GM21737 (cell line): Measurements from ENCODE around the gene TENM4.

ENCODE experiments used
- ATAC-seq: cut with Tn5 transposase; IDR thresholded peaks from one replicate; pipeline ENCODE4 v1.9.1; 2021; ENCODE audit warnings: mild to moderate bottlenecking, moderate library complexity; ENCODE audit not compliant: unreplicated experiment

TENM4 gene

DNA sequence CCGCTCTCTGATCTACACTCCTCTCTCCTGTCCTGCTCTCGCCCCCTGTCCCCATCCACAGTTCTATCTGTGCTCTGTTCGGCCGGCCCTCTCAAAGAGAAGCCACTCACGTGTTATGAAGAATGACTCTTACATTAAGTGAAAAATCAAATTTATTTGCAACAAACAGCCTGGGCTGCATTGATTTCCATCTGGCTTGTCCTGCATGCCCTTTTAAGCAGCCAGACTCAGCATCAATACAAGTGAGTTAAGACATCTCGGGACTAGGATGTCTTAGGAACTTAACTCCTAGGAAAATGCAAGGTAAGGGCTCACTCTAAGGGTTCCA lies 373.5 kb downstream of the TENM4 start:
- ATAC-seq, result no peak

DNA sequence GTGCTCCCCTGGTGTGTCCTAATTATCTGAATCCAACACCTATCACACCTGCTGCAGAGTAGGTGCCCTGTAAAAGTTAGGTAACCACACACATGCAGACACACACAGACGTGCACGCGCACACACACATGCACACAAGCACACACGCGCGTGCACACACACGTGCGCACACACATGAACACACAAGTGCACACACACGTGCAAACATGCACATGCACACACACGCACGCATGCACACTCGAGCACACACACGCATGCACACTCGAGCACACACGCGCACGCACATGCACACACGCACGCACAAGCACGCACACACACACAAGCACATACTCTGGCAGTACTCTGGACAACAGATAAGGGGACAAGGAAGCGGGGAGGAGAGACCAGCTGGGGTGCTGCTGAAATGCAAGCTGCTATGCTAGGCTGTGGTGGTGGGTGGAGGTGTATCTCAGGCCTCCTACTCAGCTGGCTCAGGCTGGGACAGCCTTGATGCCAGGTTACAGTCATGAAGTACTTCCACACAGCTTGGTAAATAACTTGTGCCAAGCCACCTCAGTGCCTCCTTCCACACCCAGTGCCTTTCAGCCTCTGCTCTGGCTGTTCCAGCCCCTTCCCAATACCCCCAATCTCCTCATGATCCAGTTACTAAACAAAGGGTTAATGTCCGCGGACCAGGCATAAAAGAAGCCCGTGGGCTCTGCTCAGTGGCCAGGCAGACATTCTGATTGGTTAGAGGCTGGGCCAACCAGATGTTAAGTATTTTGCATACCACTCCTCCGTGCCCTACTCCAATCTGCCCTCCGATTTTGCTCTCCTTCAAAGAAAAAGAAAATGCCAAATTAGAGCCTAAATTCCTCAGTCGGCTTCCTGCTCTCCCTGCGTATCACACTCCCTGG lies 374.1 kb downstream of the TENM4 start:
- ATAC-seq, result no peak

DNA sequence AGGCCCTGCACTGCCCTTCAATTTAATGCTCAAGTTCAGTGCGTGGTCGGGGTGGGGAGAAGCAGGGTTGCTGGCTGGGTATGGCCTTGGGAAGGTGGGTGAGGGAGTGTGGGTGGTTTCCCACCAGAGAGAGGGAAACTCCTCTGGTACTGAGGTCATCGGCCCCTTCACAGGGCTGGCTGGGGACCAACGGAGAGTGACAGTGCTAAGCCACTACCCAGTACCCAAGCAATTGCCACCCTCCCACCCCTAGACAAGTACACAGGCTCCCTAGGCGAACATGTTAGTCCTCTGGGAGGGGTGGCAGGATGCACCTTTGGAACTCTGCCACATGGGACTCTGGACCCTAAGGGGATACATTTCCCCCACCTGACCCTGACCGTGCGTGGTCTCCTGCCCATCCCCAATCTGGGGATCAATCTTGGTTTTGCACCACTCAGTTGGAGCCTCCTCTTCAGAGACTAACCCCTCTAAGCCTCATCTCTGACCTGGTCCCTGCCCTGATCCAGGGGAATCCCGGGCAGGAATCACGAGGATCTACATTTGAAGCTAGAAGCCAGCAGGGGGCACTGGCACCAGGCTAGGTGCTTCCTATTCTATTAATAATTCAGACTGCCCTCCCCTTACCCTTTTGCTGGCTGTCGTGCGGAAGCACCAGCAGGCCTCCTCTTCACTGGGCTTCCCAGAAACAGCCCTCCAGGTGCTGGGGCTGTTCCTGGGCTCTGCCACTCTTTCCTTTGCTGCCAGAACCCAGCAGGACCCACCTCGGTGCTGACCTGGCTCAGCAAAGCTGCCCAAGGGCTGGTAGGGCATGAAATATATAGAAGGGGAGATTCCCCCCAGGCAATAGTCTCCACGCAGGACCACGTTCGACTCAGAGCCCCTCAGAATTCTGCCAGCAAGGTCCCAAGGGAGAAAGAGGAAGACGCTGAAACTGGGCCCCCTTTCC lies 377.7 kb downstream of the TENM4 start:
- no peak for ATAC-seq

DNA sequence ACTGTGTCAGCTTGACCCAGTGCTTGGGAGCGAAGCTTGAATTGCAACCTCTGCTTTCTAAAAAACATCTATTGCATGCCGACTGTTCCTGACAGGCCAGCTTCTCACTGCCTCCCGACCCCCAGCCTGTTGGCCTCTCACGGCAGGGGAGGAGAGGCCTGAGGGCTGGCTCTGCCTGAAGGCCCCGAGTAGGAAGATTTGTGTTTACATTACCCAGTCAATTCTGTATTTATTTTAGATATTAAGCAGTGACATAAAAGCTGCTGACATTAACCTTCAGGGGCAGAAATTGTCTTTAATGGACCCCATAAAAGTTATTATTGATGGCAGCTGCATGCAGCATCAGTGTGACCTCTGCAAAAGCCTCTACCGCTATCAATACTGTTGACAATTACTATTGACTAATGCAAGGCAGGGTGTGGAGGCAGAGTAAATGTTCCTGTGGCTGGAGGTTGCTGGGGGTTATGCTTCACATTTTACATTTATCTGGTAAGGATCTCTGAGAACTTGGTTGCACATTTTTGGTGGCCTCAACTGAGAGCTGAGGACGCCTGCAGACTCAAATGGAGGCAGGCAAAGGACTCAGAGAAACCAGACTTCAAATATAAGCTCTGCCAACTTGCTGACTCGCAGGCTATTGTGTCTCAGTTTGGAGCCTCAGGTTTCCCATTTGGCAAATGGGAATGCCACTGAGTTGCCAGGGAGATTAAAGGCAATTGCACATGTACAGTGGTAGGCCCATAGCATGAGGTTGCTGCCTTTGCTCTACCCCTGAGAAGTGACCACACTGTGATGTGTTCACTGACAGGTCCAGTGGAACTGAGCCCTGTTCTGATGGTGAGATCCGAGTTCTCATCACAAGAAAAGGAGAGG lies 380.5 kb downstream of the TENM4 start:
- no peak for ATAC-seq

DNA sequence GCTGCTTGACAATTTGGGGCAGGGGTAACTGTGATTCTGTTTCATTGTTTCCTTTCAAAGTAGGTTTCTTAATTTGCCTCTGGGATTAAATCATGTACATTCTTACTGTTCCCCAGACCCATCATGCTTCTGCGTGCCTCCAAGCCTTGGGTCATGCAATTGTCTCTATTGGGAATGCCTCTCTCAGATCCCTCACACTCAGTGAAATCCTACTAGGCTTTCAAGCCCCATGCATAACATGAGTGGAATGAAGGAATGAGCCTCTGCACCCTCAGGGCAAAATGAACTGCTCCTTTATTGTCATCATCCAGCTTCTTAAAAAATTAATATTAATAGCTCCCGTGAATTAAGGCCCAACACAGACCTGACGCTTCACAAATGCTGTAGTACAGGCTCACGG lies 381.7 kb downstream of the TENM4 start:
- no peak for ATAC-seq

DNA sequence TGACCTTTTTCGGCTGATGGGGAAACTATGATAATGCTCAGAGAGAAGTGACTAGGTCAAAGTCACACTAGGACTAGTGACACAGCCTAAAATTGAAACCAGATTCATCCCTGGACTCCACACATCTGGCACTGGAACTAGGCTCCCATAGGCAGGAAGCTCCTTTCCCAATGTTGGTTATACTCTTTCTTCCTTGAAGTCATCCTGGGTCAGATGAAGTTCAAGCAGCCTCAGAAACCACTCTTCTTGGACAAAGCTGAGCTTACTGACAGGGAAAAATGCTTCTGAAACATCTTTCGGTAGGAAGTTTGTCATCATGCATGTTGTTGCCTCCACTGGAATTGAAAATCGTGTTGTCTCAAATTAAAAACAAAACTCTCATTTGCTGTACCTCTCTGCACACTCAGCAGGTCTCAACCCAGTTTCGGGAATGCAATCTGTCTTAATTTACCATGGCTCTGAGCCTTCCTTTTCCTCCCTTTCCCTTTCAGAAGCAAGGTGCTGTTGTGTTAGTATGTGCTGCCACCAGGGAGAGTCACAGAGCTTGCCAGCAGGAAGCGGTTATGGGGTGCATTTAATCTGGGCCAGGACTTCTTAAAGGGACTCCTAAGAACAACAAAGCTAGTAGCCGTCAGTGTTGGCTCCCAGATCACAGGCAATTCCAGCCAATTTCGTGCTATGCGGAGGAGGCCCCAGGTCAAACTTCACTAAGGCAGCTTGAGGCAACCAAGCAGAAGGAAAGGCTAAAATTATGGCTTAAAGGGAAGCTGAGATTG lies 384.8 kb downstream of the TENM4 start:
- ATAC-seq, result no peak

DNA sequence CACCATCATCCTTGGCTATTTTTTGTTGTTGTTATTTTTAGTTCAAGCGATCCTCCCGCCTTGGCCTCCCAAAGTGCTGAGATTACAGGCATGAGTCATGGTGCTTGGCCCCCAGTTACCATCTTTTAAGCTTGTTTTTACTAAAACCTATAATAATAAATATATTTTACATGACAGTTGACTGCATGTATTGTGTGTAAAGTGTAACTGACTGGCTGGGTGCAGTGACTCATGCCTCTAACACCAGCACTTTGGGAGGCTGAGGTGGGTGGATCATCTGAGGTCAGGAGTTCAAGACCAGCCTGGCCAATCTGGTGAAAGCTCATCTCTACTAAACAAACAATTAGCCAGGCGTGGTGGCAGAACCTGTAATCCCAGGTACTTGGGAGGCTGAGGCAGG lies 386.2 kb downstream of the TENM4 start:
- no peak for ATAC-seq

DNA sequence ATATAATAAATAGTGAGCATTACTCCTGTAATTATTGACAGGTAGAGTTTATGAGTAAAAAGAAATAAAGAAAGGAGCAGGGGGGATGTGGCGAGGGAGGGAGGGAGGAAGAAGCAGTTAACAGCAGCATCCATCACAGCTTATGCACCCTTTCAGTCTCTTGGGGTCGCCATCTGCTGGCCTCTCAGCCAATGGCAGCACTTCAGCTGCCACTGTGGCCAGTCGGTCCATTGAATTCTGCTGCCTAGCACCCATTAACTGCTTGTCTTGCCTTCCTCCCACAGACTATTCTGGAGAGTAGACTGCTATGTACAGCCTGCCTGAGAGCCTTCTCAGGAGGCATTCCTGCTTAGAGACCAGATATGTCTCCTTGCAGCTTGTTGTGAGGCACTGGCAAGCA lies 388.3 kb downstream of the TENM4 start:
- ATAC-seq, result no peak

DNA sequence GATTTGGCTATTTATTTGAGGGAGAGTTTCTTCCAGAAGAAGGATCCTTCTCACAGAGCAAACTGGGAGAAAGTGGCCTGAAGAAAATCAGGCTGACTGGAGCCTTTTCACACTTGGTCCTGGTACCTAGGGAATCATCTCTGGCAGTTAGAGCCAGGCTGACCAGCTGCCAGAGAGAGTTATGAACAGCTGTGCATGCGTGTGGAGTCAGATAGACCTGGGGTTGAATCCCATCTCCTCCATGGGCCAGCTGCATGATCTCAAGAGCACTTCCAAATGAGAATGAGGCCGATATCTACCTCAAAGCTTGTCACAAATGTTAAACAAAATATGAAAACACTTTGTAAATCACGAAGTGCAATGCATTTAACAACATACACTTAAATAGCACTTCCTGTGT lies 390.0 kb downstream of the TENM4 start:
- no peak for ATAC-seq

DNA sequence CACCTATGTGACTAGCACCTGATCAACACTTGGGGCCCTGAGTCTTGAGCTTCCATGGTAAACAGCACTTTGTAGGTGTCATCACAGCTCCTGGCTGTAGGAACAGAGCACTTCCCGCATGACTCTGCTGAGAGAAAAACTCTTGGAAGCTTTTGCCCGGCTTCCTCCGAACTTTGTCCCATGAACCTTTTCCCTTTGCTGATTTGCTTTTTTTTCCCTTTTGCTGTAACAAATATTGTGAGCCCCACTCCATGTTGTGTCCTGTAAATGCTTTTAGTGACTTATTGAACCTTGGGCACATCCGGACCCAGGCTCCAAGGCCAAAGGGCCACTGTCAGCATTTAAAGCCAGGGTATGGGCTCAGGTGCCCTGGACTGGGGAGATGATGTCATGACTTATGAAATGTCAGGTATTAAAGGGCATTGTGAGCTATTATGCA lies 391.1 kb downstream of the TENM4 start:
- ATAC-seq, result no peak

DNA sequence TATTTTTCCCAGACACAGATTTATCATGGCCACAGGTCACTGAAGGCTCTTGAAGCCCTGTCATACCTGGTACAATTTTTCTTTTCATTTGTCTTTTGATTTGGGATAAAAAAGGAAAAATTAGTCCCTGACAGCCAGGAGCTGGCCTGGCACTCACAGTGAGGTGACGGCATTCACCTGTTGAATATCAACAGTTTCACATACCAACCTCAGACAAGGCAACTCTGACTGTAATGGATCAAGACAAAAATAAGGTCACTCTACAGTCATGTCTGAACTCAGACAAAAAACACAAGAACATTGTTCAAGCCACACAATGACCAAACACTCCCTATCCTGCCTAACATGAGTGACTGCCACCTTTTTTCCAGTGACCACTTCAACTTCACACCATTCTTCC lies 392.9 kb downstream of the TENM4 start:
- no peak for ATAC-seq

DNA sequence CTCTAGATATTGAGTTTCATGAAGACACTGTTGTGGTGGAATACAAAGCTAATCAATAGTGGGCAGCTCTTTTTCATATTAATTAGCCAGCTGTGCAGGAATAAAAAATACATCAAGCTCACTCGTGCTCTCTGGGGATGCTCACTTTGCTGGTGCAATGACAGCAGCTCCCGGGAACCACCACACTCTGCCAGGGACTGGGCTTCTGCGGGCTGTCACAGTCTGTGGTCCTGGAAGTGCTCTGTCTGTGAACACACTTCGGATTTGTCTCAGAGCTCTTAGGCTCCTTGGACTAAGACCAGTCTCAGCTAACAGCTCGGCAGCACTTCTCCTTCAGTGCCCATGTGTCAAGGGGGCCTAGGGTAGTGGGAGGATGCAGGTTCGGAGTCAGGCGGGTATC lies 393.5 kb downstream of the TENM4 start:
- no peak for ATAC-seq

DNA sequence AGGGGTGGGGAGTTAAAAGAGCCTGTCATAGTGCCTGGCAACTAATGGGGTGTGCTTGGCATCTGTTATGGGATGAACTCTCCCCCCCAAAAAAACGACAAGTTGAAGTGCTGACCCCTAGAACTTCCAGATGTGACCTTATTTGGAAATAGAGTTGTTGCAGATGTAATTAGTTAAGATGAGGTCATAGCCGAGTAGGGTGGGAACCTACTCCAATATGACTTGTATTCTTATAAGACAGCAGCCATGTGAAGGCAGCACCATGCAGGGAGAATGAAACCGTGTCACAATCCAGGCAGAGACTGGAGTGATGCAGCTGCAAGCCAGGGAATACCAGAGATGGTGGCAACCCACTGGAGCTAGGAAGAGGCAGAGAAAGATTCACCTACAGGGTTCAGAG lies 394.5 kb downstream of the TENM4 start:
- ATAC-seq, result no peak

DNA sequence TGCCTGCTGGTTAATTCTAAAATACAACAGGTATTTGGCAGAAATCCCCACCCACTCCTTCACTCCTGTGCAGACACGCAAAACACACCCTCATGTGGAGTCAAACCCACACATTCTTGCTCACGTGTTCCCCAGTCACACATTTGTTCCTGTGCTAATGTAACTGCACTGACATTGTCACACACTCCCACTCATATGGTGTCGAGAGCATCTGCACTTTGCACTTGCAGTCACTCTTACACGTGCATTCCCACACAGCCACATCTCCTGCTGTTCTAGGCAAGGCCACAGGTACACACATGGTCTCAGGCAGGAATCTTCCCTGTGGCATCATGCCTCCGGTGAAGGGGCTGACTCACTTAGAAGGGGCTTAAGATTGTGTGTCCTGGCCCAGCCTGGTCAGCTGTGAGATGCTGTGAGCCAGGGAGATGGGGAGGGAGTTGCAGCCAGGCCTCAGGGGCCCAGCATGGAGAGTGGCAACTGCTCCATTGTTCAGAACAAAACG lies 395.0 kb downstream of the TENM4 start:
- ATAC-seq, result no peak

DNA sequence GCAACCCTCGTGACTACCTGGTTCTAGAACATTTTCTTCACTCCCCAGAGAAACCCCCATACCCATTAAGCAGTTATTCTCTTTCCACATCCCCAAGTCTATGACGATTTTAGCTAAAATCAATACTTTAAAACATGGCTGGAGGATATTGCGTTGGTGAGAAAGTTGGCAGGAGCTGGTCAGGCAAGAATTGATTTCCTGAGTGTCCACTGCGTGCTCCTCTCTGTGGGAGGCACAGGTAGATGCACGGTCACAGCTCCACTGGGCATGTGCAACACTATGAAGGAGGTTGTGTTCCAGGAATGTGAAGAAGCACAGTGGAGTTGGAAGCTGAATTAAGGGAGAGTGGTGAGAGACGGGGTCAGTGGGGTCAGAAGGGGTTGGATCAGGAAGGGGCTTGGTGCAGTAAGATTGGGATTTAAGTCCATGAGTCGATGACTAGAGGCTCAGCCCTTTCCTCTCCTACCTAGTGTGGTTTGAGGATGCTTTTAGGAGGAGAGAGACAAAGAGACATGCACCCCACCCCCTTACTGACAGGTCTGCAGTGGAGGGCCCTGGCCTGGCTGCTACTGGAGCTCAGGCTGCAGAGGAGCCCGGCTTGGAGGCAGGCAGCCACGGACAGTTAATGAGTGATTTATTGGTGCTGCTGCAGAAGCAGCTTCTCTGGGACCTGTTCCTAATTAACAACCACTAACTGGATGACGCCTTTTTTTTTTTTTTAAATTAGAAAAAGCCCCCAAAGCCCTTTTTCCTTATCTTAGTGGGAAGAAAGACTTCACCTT lies 395.6 kb downstream of the TENM4 start:
- no peak for ATAC-seq

DNA sequence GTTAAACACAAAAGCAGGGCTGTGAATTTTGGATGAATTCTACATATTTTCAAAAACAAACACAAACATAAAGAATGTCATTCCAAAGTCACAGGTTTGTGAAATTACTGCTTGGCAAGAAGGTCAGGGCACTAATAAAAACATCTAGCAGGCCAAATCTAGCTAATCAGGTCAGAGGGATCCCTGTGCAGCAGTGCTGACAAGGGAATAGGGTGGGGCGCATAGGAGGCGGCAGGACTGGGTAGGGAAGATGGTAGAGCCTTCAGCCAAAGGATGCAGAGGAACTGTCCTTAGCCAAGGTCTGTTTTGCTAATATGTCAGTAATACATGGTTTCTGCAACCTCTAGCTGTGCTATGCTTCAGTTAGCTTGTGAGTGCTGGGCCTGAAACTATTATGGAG lies 396.6 kb downstream of the TENM4 start:
- ATAC-seq, result no peak

DNA sequence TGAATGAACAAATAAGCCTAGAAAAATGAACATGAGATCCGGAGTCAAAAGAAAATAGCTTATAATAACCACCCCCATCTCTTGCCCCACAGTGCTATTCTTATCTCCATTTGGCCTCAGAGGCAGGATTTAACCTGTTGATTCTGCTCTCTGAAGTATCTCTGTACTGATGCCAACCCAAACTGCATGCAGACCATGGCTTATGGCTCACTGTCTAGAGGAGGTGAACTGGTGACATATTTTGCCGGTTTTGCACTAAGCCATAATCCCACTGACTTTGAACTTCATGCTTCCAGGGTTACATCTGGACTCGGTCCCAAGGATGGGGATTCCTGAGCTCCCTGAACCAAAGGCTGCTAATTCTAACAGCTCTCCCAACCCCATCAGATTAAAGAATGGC lies 397.1 kb downstream of the TENM4 start:
- no peak for ATAC-seq

DNA sequence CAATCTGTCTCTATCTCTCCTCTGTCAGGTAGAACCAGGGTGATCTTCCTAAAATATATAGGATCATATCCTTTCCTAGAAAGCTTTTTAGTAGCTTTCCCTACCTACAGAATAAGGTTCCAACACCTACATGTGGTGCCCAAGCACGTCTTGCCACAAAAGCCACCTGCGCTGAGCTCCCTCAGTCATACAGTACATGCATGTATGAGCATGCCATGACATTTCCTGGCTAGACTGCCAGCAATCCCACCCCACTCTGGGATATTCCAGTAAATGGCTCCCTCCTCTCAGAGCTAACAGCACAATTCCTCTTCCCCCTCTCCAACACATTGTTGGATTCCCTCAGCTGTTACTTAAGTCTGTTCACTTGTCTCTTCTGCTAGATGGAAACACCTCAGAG lies 398.0 kb downstream of the TENM4 start:
- ATAC-seq, result no peak

DNA sequence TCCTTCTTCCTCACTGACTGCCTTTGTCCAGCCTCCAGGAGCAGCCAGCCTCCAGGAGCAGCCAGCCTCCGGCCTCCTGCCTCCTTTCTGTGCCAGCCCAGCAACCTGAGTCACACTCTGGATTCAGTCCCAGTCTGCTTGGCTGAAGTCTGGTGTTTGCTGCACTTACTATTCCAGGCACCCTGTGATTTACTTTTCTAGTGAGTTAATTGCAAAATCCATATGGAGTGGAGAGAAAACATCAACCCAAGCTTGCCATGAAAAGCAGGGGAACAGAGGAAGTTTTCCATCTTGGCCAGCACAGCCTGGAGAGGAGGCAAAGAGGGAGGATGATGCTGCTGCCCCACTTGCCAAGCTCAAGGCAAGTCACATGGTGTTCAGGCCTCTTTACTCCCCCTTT lies 400.5 kb downstream of the TENM4 start:
- no peak for ATAC-seq
